Measurements from ENCODE around the gene TEX30.

GRCh38 chr13:102817241-102817640, 43.7 kb upstream of the TEX30 start:
- TF ChIP-seq RAD21 (IDR thresholded peaks at IDR 0.05; ENCODE audit: low read depth) (no peak), ZBTB7A (IDR thresholded peaks at IDR 0.05; ENCODE audit: low read depth) (no peak), YY1 (IDR thresholded peaks at IDR 0.05; ENCODE audit: low read depth) (no peak), EP300 (IDR thresholded peaks at IDR 0.05; ENCODE audit: borderline replicate concordance) (no peak), TEAD4 (IDR thresholded peaks at IDR 0.05) (no peak), TAF1 (IDR thresholded peaks at IDR 0.05; ENCODE audit: low read depth) (no peak), USF1 (IDR thresholded peaks at IDR 0.05) (no peak), FOXM1 (IDR thresholded peaks at IDR 0.05; ENCODE audit: borderline replicate concordance, low read depth) (no peak), NFIC (IDR thresholded peaks at IDR 0.05) (no peak)
- TF ChIP-seq, protein P1, sequence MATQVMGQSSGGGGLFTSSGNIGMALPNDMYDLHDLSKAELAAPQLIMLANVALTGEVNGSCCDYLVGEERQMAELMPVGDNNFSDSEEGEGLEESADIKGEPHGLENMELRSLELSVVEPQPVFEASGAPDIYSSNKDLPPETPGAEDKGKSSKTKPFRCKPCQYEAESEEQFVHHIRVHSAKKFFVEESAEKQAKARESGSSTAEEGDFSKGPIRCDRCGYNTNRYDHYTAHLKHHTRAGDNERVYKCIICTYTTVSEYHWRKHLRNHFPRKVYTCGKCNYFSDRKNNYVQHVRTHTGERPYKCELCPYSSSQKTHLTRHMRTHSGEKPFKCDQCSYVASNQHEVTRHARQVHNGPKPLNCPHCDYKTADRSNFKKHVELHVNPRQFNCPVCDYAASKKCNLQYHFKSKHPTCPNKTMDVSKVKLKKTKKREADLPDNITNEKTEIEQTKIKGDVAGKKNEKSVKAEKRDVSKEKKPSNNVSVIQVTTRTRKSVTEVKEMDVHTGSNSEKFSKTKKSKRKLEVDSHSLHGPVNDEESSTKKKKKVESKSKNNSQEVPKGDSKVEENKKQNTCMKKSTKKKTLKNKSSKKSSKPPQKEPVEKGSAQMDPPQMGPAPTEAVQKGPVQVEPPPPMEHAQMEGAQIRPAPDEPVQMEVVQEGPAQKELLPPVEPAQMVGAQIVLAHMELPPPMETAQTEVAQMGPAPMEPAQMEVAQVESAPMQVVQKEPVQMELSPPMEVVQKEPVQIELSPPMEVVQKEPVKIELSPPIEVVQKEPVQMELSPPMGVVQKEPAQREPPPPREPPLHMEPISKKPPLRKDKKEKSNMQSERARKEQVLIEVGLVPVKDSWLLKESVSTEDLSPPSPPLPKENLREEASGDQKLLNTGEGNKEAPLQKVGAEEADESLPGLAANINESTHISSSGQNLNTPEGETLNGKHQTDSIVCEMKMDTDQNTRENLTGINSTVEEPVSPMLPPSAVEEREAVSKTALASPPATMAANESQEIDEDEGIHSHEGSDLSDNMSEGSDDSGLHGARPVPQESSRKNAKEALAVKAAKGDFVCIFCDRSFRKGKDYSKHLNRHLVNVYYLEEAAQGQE (IDR thresholded peaks at IDR 0.05; ENCODE audit: low read depth): no peak
- TF ChIP-seq, protein P2, sequence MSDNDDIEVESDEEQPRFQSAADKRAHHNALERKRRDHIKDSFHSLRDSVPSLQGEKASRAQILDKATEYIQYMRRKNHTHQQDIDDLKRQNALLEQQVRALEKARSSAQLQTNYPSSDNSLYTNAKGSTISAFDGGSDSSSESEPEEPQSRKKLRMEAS (IDR thresholded peaks at IDR 0.05): no peak
